ENCODE results near the gene USP6NL. TPM values are rescaled to one million over a fixed set of nuclear protein-coding genes. Genes with fewer than 3 reads are reported as not detected.
A peak's percentile ranks its signal among the peaks of the same experiment; 100 is the strongest.

Gene USP6NL
- total and polyA plus RNA-seq, 3 experiments from 2014 or later = 1.3 to 3.2 (median 1.9) TPM

DNA sequence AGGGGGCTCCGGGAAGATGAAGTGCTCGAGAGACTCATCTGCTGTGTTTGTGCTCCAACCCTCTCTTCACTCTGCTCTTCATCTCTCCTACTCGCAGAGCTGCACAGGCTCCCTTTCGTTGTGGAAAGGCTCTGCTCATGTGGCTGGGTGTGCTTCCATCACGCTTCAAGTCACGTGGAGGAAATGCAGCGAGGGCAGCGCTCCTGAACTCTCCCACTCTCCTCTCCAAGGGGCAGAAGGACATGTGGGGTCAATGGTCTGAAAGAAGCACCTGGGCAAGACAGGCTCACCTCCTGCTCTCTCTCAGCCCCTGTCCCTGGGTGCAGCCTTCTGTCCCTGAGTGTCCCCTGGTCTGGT lies 72.6 kb downstream of the USP6NL start:
- Mint-ChIP-seq H3K4me1 (peaks cover 0 to 4% (median 3%) of the 10 kb centered on the region in 3 donors), H3K27me3 (peaks cover 0 to 12% of the 10 kb centered on the region in 2 donors), H3K4me3 (no peak overlapping the region), H3K36me3 (no peaks in the 10 kb centered on the region), H3K9me3 (no peaks in the 10 kb centered on the region), H3K27ac (no peak overlapping the region)
- H3K4me1 ChIP-seq (ENCODE audit: insufficient read depth, low read length) = no peaks in the 10 kb centered on the region
- H3K27me3 ChIP-seq (ENCODE audit: insufficient read depth, low read length, poor library complexity, severe bottlenecking) = no peaks in the 10 kb centered on the region
- H3K27ac ChIP-seq (ENCODE audit: low read depth, low read length) = no peak overlapping the region
- H3K9me3 ChIP-seq (ENCODE audit: low read length) = no peaks in the 10 kb centered on the region
- POLR2A ChIA-PET = no interaction called here
- H3K36me3 ChIP-seq (ENCODE audit: insufficient read depth, low read length) = no peaks in the 10 kb centered on the region
- CTCF ChIA-PET = no interaction called here
- no peak for DNase-seq
- no peak overlapping the region for H3K4me3 ChIP-seq (ENCODE audit: low read length)

DNA sequence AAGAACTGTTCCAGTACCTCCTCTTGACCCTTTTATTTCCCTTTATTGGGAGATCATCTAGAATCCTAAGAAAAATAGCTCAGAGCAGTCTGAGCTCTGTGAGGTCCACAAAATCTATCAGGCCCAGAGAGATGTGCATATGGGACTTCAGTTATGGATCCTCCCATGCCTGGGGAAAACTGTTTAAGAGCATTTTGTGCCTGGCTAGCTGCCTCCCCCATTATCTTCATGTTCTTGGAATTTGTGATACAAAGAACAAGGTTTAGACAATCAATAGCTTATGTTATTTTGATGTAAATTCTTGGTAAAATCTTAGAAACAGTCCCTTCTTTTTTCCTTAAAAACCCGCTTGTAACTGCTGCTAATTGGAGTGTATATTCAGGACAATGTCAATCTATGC lies 75.2 kb downstream of the USP6NL start:
- no peak overlapping the region for H3K27ac Mint-ChIP-seq
- peaks cover 0 to 12% of the 10 kb centered on the region in 2 donors for H3K27me3 Mint-ChIP-seq

DNA sequence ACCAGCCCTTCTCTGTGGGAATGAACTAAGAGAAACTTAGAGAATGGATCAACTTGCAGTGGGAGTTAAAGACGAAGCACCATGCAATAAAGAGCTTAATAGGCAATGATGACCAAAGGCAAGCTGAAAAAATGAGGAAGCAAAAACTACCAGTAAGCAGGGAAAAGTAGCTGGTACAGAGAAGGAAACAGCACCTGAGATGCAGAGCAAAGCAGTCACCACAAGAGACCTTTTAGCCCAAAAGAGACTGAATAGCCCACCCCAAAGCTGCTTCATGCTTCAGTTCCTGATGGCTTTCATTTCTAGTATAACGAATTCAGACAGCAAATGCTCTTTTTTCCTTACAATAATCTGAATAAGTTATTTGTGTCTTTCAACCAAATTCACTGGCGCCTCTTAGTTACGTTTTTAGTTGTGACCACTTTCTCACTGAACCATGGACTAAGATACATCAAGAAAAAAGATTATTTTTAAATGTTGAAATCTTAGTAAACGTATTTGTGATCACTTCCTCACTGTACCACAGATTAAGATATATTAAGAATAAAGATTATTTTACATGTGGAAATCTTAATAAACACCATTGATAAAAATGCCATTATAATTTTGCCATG lies 76.0 kb downstream of the USP6NL start:
- Mint-ChIP-seq H3K9me3 (no peaks in the 10 kb centered on the region), H3K36me3 (no peaks in the 10 kb centered on the region), H3K4me3 (no peak overlapping the region), H3K4me1 (peaks cover 5 to 16% (median 7%) of the 10 kb centered on the region in 3 donors), H3K27me3 (peaks cover 0 to 11% of the 10 kb centered on the region in 2 donors), H3K27ac (no peak overlapping the region)
- Histone ChIP-seq H3K27ac (ENCODE audit: low read depth, low read length) (no peak overlapping the region), H3K9me3 (ENCODE audit: low read length) (no peaks in the 10 kb centered on the region), H3K36me3 (ENCODE audit: insufficient read depth, low read length) (no peaks in the 10 kb centered on the region), H3K27me3 (ENCODE audit: insufficient read depth, low read length, poor library complexity, severe bottlenecking) (no peaks in the 10 kb centered on the region), H3K4me3 (ENCODE audit: low read length) (no peak overlapping the region), H3K4me1 (ENCODE audit: insufficient read depth, low read length) (no peaks in the 10 kb centered on the region)
- CTCF ChIA-PET = no interaction called here
- DNase-seq = no peak
- POLR2A ChIA-PET = no interaction called here

More for the DNA sequence above, 75.2 kb downstream of the USP6NL start:
- no peak overlapping the region for H3K4me3 Mint-ChIP-seq
- Histone ChIP-seq H3K27me3 (ENCODE audit: insufficient read depth, low read length, poor library complexity, severe bottlenecking) (no peaks in the 10 kb centered on the region), H3K9me3 (ENCODE audit: low read length) (no peaks in the 10 kb centered on the region), H3K4me1 (ENCODE audit: insufficient read depth, low read length) (no peaks in the 10 kb centered on the region), H3K27ac (ENCODE audit: low read depth, low read length) (no peak overlapping the region), H3K4me3 (ENCODE audit: low read length) (no peak overlapping the region), H3K36me3 (ENCODE audit: insufficient read depth, low read length) (no peaks in the 10 kb centered on the region)
- POLR2A ChIA-PET = no interaction called here
- no peak for DNase-seq
- no peaks in the 10 kb centered on the region for H3K9me3 Mint-ChIP-seq
- CTCF ChIA-PET = no interaction called here
- peaks cover 5 to 16% (median 7%) of the 10 kb centered on the region in 3 donors for H3K4me1 Mint-ChIP-seq
- no peaks in the 10 kb centered on the region for H3K36me3 Mint-ChIP-seq

DNA sequence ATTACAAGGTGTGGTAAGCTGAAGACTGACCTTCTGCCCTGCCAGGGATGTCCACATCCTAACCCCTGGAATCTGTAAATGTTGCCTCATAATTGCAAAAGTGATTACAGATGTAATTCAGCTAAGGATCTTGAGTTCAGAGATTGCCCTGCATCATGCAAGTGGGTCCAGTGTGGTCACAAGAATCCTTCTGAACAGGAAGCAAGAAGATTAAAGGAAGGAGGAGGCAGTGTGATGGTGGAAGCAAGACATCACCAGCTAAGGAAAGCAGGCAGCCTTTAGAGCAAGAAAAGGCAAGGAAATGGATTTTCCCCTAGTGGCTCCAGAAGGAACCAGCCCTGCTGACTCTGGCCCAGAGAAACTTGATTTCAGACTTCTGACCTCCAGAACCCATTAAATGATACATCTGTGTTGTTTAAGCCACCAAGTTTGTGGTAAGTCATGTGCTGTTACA lies 78.1 kb downstream of the USP6NL start:
- no peaks in the 10 kb centered on the region for H3K27me3 ChIP-seq (ENCODE audit: insufficient read depth, low read length, poor library complexity, severe bottlenecking)
- peaks cover 10 to 23% (median 13%) of the 10 kb centered on the region in 3 donors for H3K4me1 Mint-ChIP-seq
- H3K27ac Mint-ChIP-seq = no peak overlapping the region
- H3K4me3 Mint-ChIP-seq = no peak overlapping the region
- H3K36me3 Mint-ChIP-seq = no peaks in the 10 kb centered on the region
- no peaks in the 10 kb centered on the region for H3K9me3 ChIP-seq (ENCODE audit: low read length)
- no peak overlapping the region for H3K27ac ChIP-seq (ENCODE audit: low read depth, low read length)
- no peak overlapping the region for H3K4me3 ChIP-seq (ENCODE audit: low read length)
- DNase-seq = no peak
- H3K4me1 ChIP-seq (ENCODE audit: insufficient read depth, low read length) = peaks cover 6% of the 10 kb centered on the region
- H3K9me3 Mint-ChIP-seq = no peaks in the 10 kb centered on the region
- POLR2A ChIA-PET = no interaction called here
- peaks cover 0 to 12% of the 10 kb centered on the region in 2 donors for H3K27me3 Mint-ChIP-seq
- CTCF ChIA-PET = no interaction called here
- H3K36me3 ChIP-seq (ENCODE audit: insufficient read depth, low read length) = no peaks in the 10 kb centered on the region

DNA sequence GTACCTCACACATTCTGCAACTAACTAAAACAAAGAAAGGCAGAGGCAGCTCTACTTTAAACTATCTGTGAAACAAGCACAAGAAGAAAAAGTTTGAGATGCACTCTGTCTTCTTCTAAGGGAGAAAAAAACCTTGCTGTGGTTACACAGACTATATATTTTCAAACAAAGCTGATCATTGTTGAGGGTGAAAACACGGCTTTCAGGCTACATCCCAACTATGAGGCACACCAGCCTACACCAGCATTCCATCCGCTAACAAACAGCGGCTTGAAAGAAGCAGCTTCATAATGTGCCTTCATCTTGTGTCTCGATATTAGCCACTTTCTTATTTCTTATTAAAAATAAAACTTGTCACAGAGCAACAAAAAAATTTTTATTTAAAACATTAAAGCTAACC lies 79.1 kb downstream of the USP6NL start:
- Histone ChIP-seq H3K4me1 (ENCODE audit: insufficient read depth, low read length) (peaks cover 14% of the 10 kb centered on the region), H3K9me3 (ENCODE audit: low read length) (no peaks in the 10 kb centered on the region), H3K27ac (ENCODE audit: low read depth, low read length) (no peak overlapping the region), H3K36me3 (ENCODE audit: insufficient read depth, low read length) (no peaks in the 10 kb centered on the region), H3K4me3 (ENCODE audit: low read length) (no peak overlapping the region), H3K27me3 (ENCODE audit: insufficient read depth, low read length, poor library complexity, severe bottlenecking) (no peaks in the 10 kb centered on the region)
- Mint-ChIP-seq H3K36me3 (no peaks in the 10 kb centered on the region), H3K4me3 (no peak overlapping the region), H3K27me3 (peaks cover 0 to 10% of the 10 kb centered on the region in 2 donors), H3K27ac (no peak overlapping the region), H3K4me1 (peaks cover 17 to 33% (median 24%) of the 10 kb centered on the region in 3 donors), H3K9me3 (no peaks in the 10 kb centered on the region)
- CTCF ChIA-PET = no interaction called here
- DNase-seq = no peak
- POLR2A ChIA-PET = no interaction called here

DNA sequence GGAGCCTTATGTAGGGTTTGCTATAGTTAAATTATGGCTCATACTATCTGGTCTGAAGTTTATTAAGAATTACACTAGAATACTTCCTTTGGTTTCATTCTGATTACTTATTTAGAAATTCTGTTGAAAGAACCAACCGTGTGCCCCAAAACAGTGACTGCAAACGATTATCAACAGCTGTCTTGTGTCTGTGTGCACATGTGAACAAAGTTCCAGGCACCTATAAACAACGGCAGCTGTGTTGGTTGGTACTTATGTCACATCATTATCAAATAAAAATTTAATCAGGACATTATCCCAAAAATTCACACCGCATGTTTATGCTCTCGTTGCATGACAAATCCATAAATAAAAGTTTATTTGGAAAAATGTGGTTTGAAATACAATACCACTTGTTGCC lies 80.6 kb downstream of the USP6NL start:
- no peaks in the 10 kb centered on the region for H3K9me3 ChIP-seq (ENCODE audit: low read length)
- H3K4me3 ChIP-seq (ENCODE audit: low read length) = no peak overlapping the region
- CTCF ChIA-PET = no interaction called here

GRCh38 chr10:11529276-11529903 lies 82.1 kb downstream of the USP6NL start:
- no peak for DNase-seq
- no peak overlapping the region for H3K27ac ChIP-seq (ENCODE audit: low read depth, low read length)
- ChIA-PET CTCF (no interaction called here), POLR2A (no interaction called here)
- H3K9me3 ChIP-seq (ENCODE audit: low read length) = no peaks in the 10 kb centered on the region
- no peaks in the 10 kb centered on the region for H3K9me3 Mint-ChIP-seq
- H3K36me3 Mint-ChIP-seq = peaks cover 3 to 4% (median 3%) of the 10 kb centered on the region in 3 donors
- no peak overlapping the region for H3K27ac Mint-ChIP-seq
- no peak overlapping the region for H3K4me3 ChIP-seq (ENCODE audit: low read length)
- H3K4me3 Mint-ChIP-seq = no peak overlapping the region
- peaks cover 20 to 39% (median 30%) of the 10 kb centered on the region in 3 donors for H3K4me1 Mint-ChIP-seq
- H3K4me1 ChIP-seq (ENCODE audit: insufficient read depth, low read length) = peaks cover 14% of the 10 kb centered on the region
- H3K27me3 Mint-ChIP-seq = peaks cover 0 to 6% of the 10 kb centered on the region in 2 donors
- no peaks in the 10 kb centered on the region for H3K36me3 ChIP-seq (ENCODE audit: insufficient read depth, low read length)
- no peaks in the 10 kb centered on the region for H3K27me3 ChIP-seq (ENCODE audit: insufficient read depth, low read length, poor library complexity, severe bottlenecking)

More for the DNA sequence above, 80.6 kb downstream of the USP6NL start:
- Mint-ChIP-seq H3K4me3 (no peak overlapping the region), H3K9me3 (no peaks in the 10 kb centered on the region), H3K4me1 (peaks cover 20 to 39% (median 30%) of the 10 kb centered on the region in 3 donors), H3K27me3 (peaks cover 0 to 7% of the 10 kb centered on the region in 2 donors), H3K27ac (no peak overlapping the region), H3K36me3 (peaks cover 2 to 4% (median 3%) of the 10 kb centered on the region in 3 donors)
- peaks cover 14% of the 10 kb centered on the region for H3K4me1 ChIP-seq (ENCODE audit: insufficient read depth, low read length)
- no peak overlapping the region for H3K27ac ChIP-seq (ENCODE audit: low read depth, low read length)
- H3K36me3 ChIP-seq (ENCODE audit: insufficient read depth, low read length) = no peaks in the 10 kb centered on the region
- H3K27me3 ChIP-seq (ENCODE audit: insufficient read depth, low read length, poor library complexity, severe bottlenecking) = no peaks in the 10 kb centered on the region
- DNase-seq = no peak
- POLR2A ChIA-PET = no interaction called here

DNA sequence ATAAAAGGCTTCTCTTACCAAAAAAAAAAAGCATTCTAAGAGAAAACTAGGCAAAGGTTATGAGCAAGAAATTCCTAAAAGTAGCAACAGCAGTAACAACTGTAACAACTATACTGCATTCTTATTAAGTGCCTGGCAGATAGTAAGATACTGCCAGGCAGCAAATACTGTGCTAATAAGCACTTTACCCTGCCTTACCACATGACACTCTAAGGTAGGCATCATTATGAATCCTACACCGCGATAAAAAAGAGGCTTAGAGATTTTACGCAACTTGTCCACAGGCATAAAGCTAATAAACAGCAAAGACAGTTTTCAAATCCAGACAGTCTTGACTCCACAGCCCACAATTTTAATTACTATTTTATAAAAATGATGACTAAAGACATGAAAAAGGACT lies 83.2 kb downstream of the USP6NL start:
- ChIA-PET POLR2A (no interaction called here), CTCF (interaction anchor here (1.0 kb wide), 1 partner anchor 13 kb away, joined by 3 read pairs; no protein-coding TSS in a partner anchor)
- Mint-ChIP-seq H3K4me1 (peaks cover 15 to 30% (median 29%) of the 10 kb centered on the region in 3 donors), H3K27ac (peak overlapping the region in 2 of 8 donors; percentile 40 to 73), H3K4me3 (peak overlapping the region; percentile 38 to 84 (median 76)), H3K36me3 (peaks cover 3 to 4% (median 3%) of the 10 kb centered on the region in 3 donors), H3K27me3 (peaks cover 0 to 2% of the 10 kb centered on the region in 2 donors), H3K9me3 (no peaks in the 10 kb centered on the region)
- Histone ChIP-seq H3K27ac (ENCODE audit: low read depth, low read length) (no peak overlapping the region), H3K27me3 (ENCODE audit: insufficient read depth, low read length, poor library complexity, severe bottlenecking) (no peaks in the 10 kb centered on the region), H3K4me1 (ENCODE audit: insufficient read depth, low read length) (peaks cover 14% of the 10 kb centered on the region), H3K9me3 (ENCODE audit: low read length) (no peaks in the 10 kb centered on the region), H3K36me3 (ENCODE audit: insufficient read depth, low read length) (no peaks in the 10 kb centered on the region), H3K4me3 (ENCODE audit: low read length) (peak overlapping the region; percentile 26)
- DNase-seq = no peak

All from CD8-positive, alpha-beta memory T cell (primary cell).